Small intestine (tissue), 7 donors: ENCODE measurements around the gene PROSER2. TPM values are rescaled to one million over a fixed set of nuclear protein-coding genes. Genes with fewer than 3 reads are reported as not detected.

Experiments
- DNase-seq, 2 donors: peaks; one replicate each; pipeline versions ENCODE4 v3.0.0 to v3.0.0-alpha.2; 2013
- FAIRE-seq: peaks from 2 replicates; lab custom pipeline; 2012; peaks lifted over from hg19 to GRCh38; lab: Jason Lieb, UNC
- H3K27ac ChIP-seq, 3 donors: one replicate each; pipeline ENCODE4 v1.5.1; 2013; ENCODE audit warnings: low read length in 2 of 3, mild to moderate bottlenecking in 2 of 3, control low read depth in 1 of 3, inconsistent platforms in 1 of 3, low read depth in 1 of 3, moderate library complexity in 1 of 3
- H3K27me3 ChIP-seq, 3 donors: one replicate each; pipeline ENCODE4 v1.6.1; 2013; ENCODE audit warnings: low read length in 3 of 3, inconsistent platforms in 1 of 3; ENCODE audit not compliant: control insufficient read depth in 3 of 3, insufficient read depth in 3 of 3
- H3K36me3 ChIP-seq, 3 donors: one replicate each; pipeline ENCODE4 v1.6.1; 2013; ENCODE audit warnings: low read length in 3 of 3, inconsistent platforms in 1 of 3, low read depth in 1 of 3, mild to moderate bottlenecking in 1 of 3, moderate library complexity in 1 of 3; ENCODE audit not compliant: control insufficient read depth in 3 of 3, insufficient read depth in 2 of 3
- H3K4me1 ChIP-seq, 3 donors: one replicate each; pipeline ENCODE4 v1.6.1; 2013; ENCODE audit warnings: low read length in 2 of 3, inconsistent platforms in 1 of 3, low read depth in 1 of 3, mild to moderate bottlenecking in 1 of 3, moderate library complexity in 1 of 3; ENCODE audit not compliant: control insufficient read depth in 3 of 3, insufficient read depth in 2 of 3
- H3K4me3 ChIP-seq, 3 donors: one replicate each; pipeline ENCODE4 v1.5.1; 2013; ENCODE audit warnings: low read length in 3 of 3, control low read depth in 1 of 3, inconsistent platforms in 1 of 3, low read depth in 1 of 3, mild to moderate bottlenecking in 1 of 3, moderate library complexity in 1 of 3
- H3K9me3 ChIP-seq, 2 donors: one replicate each; pipeline ENCODE4 v1.6.1; 2013; ENCODE audit warnings: low read depth in 1 of 2, low read length in 1 of 2; ENCODE audit not compliant: control insufficient read depth in 2 of 2, insufficient read depth in 1 of 2
- WGBS, 3 donors: extraction: QIAGEN DNeasy Blood & Tissue Kit; methylation state at CpG; one replicate each; pipeline ENCODE4 v1.1.7; 2013; 5-methylcytosine and 5-hydroxymethylcytosine counted together
- polyA plus RNA-seq, 4 donors: library from polyadenylated mRNA; stranded (reverse) in 3 of 4; unstranded in 1 of 4; fragments of 200-250 nt in 3 of 4; fragments of 120-200 nt in 1 of 4; gene quantifications; one replicate each; pipeline versions ENCODE4 v1.2.1 to v1.2.3, GENCODE V29; 2013
- donor health status: healthy with polysubstance abuse.
- donor health status: control.
- donor health status: control.
- donor health status: Bipolar disorder and iron deficiency.
- donor health status: healthy.

PROSER2 gene
- polyA plus RNA-seq, 4 donors: 0.54 to 6.8 (median 1.7) TPM; not detected in 1

DNA sequence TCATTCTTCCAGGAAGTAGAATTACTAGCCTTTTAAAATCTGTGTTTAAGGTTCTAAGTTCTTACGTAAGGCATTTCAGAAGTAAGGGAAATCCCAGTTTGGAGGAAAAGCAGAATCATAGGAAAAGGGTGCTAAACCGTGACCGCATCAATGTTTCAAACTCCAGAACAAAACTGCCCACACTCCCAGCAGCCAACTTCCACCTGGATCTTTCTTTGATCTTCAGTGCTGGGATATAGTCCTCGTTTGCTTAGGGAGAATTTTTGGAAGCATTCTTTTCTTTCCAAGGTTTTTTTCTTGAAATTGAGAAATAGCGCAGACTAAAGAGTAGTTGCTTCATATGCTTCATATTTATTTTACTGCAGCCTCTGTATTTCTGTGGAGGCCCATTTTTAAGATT, 8.9 kb downstream of the PROSER2 start:
- no peak for DNase-seq
- WGBS, 3 donors: 84 to 88% (median 88%) methylated on average over 5 of the region's 5 CpGs
- H3K4me3 ChIP-seq: no peak overlapping the region
- peak overlapping the region in 1 of 3 donors; percentile 21 for H3K27ac ChIP-seq
- FAIRE-seq: no peak
- no peaks in the 10 kb centered on the region for H3K36me3 ChIP-seq
- peaks cover 0 to 2% (median 0%) of the 10 kb centered on the region in 3 donors for H3K27me3 ChIP-seq
- H3K4me1 ChIP-seq: peaks cover 0 to 9% (median 0%) of the 10 kb centered on the region in 3 donors
- no peaks in the 10 kb centered on the region for H3K9me3 ChIP-seq

- no peak overlapping the region for H3K4me3 ChIP-seq
- no peaks in the 10 kb centered on the region for H3K9me3 ChIP-seq
- H3K36me3 ChIP-seq: no peaks in the 10 kb centered on the region
- H3K4me1 ChIP-seq: peaks cover 0 to 9% (median 0%) of the 10 kb centered on the region in 3 donors
- peaks cover 0 to 2% (median 0%) of the 10 kb centered on the region in 3 donors for H3K27me3 ChIP-seq
- WGBS, 3 donors: 78 to 83% (median 79%) methylated on average over 6 of the region's 6 CpGs
- DNase-seq (no peak), FAIRE-seq (no peak)
- no peak overlapping the region for H3K27ac ChIP-seq
Measured at GRCh38 chr10:11835061-11835460, 11.9 kb downstream of the PROSER2 start.

DNA sequence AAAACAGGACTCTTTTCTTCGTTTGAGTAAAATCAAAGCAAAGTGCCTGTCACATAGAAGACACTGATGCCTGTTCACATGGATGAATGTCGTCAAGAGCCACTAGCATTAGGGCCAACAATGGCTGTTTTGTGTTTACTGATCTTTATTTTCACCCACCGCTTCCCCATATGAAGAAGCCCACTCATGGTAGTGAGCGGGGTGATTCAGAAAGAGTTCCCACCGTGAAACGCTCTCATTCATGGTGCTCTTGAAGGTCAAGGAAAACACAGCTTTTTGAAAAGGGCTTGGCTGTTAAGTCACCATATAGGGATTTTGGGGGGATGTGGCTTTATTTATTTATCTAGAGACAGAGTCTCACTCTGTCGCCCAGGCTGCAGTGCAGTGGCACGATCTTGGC, 12.5 kb downstream of the PROSER2 start:
- Histone ChIP-seq H3K4me3 (no peak overlapping the region), H3K27ac (no peak overlapping the region), H3K9me3 (no peaks in the 10 kb centered on the region), H3K4me1 (peaks cover 0 to 9% (median 0%) of the 10 kb centered on the region in 3 donors), H3K27me3 (peaks cover 0 to under 1% (median 0%) of the 10 kb centered on the region in 3 donors), H3K36me3 (no peaks in the 10 kb centered on the region)
- no peak for DNase-seq
- no peak for FAIRE-seq
- 89 to 94% (median 90%) methylated on average over 8 of the region's 8 CpGs for WGBS, 3 donors

GRCh38 chr10:11837372-11838161, 14.4 kb downstream of the PROSER2 start:
- FAIRE-seq: no peak
- Histone ChIP-seq H3K4me1 (no peaks in the 10 kb centered on the region), H3K9me3 (no peaks in the 10 kb centered on the region), H3K27me3 (no peaks in the 10 kb centered on the region), H3K36me3 (no peaks in the 10 kb centered on the region), H3K27ac (no peak overlapping the region), H3K4me3 (no peak overlapping the region)
- 77 to 87% (median 84%) methylated on average over 17 of the region's 17 CpGs for WGBS, 3 donors
- DNase-seq: no peak

DNA sequence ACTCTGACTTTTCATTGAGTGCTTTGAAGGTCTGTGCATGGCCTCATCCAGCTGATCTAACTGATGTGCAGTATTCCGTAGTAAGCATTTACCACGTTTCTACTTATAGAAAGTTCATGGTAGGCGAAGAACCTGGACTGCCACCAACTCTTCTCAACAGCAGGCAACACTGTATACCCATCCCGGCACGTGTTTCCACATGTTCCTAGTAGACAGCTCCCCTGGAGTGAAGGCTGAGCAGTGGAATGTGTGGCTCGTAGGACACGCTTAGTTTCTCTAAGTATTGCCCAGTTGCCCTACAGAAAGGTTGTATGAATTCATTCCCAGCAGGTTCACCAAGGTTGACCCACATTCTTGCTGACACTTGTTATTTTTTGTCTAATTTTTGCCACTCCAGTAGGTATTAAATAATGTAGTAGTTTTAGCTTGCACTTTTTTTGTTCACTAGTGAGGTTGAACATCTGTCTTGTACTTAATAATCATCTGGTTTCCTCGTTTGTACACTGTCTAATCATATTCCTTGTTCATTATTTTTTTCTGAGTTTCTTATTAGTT, 15.2 kb downstream of the PROSER2 start:
- no peaks in the 10 kb centered on the region for H3K36me3 ChIP-seq
- FAIRE-seq: no peak

DNA sequence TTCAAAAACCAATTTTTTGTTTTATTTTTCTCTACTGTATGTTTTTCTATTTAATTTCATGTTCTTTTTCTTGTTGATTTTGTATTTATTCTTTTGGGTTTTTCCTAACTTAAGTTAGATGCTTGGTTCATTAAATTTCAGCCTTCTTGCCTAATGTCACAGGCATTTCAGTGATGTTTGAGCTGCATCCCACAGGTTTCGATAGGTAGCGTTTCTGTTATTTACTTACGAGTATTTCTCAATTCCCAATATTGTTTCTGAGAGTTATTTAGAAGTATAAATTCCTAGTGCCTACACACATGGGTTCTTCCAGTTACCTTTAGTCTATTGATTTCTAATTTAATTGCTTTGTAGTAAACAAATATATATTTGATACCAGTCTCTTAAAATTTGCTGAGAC, 18.2 kb downstream of the PROSER2 start:
- DNase-seq (no peak), FAIRE-seq (no peak)
- Histone ChIP-seq H3K9me3 (no peaks in the 10 kb centered on the region), H3K4me3 (no peak overlapping the region), H3K27me3 (no peaks in the 10 kb centered on the region), H3K27ac (no peak overlapping the region), H3K4me1 (no peaks in the 10 kb centered on the region), H3K36me3 (no peaks in the 10 kb centered on the region)
- WGBS, 3 donors: 88 to 96% (median 93%) methylated on average over 3 of the region's 3 CpGs

More for the DNA sequence above, 15.2 kb downstream of the PROSER2 start:
- Histone ChIP-seq H3K4me3 (no peak overlapping the region), H3K27me3 (no peaks in the 10 kb centered on the region), H3K27ac (no peak overlapping the region), H3K9me3 (no peaks in the 10 kb centered on the region), H3K4me1 (no peaks in the 10 kb centered on the region)
- 85 to 89% (median 86%) methylated on average over 8 of the region's 8 CpGs for WGBS, 3 donors
- no peak for DNase-seq

GRCh38 chr10:11842411-11842810, 19.3 kb downstream of the PROSER2 start:
- no peak for FAIRE-seq
- no peak overlapping the region for H3K27ac ChIP-seq
- H3K4me1 ChIP-seq: no peaks in the 10 kb centered on the region
- H3K4me3 ChIP-seq: no peak overlapping the region
- H3K9me3 ChIP-seq: no peaks in the 10 kb centered on the region
- WGBS, 3 donors: 64 to 87% (median 83%) methylated on average over 3 of the region's 3 CpGs
- H3K36me3 ChIP-seq: peaks cover 0 to 3% (median 0%) of the 10 kb centered on the region in 3 donors
- H3K27me3 ChIP-seq: no peaks in the 10 kb centered on the region
- DNase-seq: no peak

DNA sequence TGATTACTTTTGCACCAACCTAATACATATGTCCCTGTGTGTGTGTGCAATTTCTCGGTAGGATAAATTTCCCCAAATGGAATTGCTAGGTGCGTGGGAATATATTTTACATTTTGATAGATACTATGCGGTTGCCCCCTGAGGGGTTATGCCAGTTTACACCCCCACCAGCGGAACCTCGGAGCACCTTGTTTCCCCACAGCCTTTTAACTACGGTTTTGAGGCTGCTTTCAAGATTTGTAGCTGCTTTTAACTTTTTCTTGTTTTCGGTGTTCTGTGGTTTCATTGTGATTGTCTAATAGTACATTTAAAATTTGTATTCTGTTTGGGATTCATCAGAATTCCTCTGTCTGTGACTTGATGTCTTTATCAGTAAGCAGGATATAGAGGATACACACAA, 22.0 kb downstream of the PROSER2 start:
- H3K4me3 ChIP-seq: no peak overlapping the region
- H3K36me3 ChIP-seq: peaks cover 0 to 12% (median 0%) of the 10 kb centered on the region in 3 donors
- H3K9me3 ChIP-seq: no peaks in the 10 kb centered on the region
- DNase-seq (no peak), FAIRE-seq (no peak)
- WGBS, 3 donors: 79 to 89% (median 80%) methylated on average over 7 of the region's 7 CpGs
- H3K4me1 ChIP-seq: no peaks in the 10 kb centered on the region
- H3K27ac ChIP-seq: no peak overlapping the region
- no peaks in the 10 kb centered on the region for H3K27me3 ChIP-seq
